GM12865 (cell line): ENCODE results near the gene ARRB1.

Source experiments
- DNase-seq: peaks from one replicate; pipeline ENCODE4 v3.0.0; 2010; ENCODE audit warnings: low read depth
- H3K4me3 ChIP-seq: 2 replicates; pipeline ENCODE4 v1.5.1; 2011; ENCODE audit warnings: mild to moderate bottlenecking, low read depth, low read length, control low read depth
- CTCF ChIP-seq: IDR thresholded peaks from 2 replicates; pipeline ENCODE4 v1.5.1; 2011; ENCODE audit warnings: low read length, control low read depth, low read depth, inconsistent platforms; ENCODE audit not compliant: insufficient read depth; ENCODE audit errors: missing control alignments

Gene ARRB1

GRCh38 chr11:75238595-75239440 is 112.6 kb downstream of the ARRB1 start:
- H3K4me3 ChIP-seq: no peak overlapping the region
- TF ChIP-seq CTCF: no peak
- DNase-seq: no peak

DNA sequence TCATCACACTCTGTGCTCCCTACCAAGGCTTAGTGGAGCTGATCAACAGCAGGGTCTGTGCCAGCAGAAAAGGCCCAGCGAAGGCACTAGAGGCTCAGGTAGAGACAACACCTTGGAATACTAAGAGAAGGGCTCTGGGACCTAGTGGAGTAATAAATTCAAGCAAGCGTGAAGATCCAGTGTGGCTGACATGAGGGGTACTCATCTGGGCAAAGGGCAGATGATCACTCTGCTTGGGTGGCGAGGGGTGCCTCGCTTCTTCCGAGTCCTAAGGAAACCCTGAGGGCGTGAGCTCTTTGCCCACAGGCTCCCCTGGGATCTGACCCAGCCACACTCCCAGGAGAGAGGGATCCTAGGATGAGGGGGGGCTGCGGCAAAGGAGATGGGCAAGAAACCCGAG is 114.4 kb downstream of the ARRB1 start:
- TF ChIP-seq CTCF: no peak
- no peak overlapping the region for H3K4me3 ChIP-seq
- no peak for DNase-seq

- H3K4me3 ChIP-seq: no peak overlapping the region
- no peak for TF ChIP-seq CTCF
- no peak for DNase-seq
These were observed 115.4 kb downstream of the ARRB1 start for GRCh38 chr11:75236062-75236461.

- H3K4me3 ChIP-seq: no peak overlapping the region
- DNase-seq: peak; percentile 23
- no peak for TF ChIP-seq CTCF
These were observed 117.7 kb downstream of the ARRB1 start for GRCh38 chr11:75233754-75234172.

DNA sequence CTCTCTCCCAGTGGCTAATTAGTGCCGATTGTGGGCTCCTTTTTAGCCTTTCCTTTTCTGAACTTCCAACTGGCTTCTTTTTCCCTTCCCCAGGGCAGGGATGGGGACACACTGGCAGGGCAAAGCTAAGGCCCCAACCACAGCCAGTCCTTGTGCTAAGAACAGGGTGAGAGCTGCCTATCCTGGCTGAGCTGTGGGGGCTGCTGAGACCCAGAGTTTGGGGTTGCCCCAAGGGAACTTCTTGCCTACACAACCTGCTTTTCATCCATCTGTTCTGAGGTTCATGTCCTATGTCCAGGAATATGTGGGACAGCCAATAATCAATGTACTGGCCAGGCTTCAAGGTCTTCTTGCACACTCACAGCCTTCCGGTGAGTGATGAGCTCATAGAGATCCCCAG is 120.8 kb downstream of the ARRB1 start:
- no peak for DNase-seq
- TF ChIP-seq CTCF: no peak
- H3K4me3 ChIP-seq: no peak overlapping the region

DNA sequence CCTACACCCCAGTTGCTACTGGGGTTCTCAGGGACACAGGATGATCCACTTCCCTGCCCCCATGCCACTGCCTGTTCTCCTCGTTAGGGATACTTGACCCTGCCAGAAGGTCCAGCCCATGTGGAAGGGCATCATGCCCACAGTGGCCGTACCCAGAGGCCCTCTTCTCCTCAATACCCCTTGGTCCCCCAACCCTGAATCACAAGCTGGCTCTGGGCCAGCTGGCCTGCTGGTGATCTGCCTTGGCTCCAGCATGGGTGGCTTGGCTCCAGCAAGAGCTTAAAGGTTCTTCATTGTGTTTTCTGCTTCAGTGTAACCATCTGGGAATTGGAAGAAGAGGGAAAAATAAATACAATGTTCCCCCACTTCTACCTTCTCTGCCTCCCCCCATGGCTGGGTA is 122.0 kb downstream of the ARRB1 start:
- H3K4me3 ChIP-seq: no peak overlapping the region
- no peak for TF ChIP-seq CTCF
- no peak for DNase-seq

DNA sequence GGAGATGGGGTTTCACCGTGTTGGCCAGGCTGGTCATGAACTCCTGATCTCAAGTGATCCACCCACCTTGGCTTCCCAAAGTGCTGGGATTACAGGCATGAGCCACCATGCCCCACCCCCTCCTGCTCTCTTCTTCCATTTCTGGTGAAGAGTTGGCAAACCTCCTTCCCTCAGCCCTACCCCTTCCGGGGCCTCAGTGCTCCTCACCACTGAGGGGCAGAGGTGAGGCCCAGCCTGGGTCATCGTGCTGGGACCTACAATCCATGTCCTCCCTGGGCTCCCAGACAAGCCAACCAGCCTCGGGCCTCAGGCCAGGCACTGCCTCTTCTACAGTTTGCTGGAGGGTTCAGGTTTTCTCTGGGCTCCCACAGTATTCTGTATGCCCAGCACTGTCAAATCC is 125.7 kb downstream of the ARRB1 start:
- DNase-seq: no peak

More for the DNA sequence above, 125.7 kb downstream of the ARRB1 start:
- no peak for TF ChIP-seq CTCF
- no peak overlapping the region for H3K4me3 ChIP-seq
